IMR-90 (cell line): ENCODE measurements around the gene SIGLECL1.

Source experiments
- CEBPB ChIP-seq: IDR thresholded peaks from 2 replicates; pipeline ENCODE4 v1.6.1; 2012; ENCODE audit warnings: low read depth, low read length, improper control_type of control experiment
- ELK1 ChIP-seq: fragments of 150-350 bp; IDR thresholded peaks from 2 replicates; pipeline ENCODE4 v1.6.1; 2016; ENCODE audit warnings: low read depth, mild to moderate bottlenecking, low read length, moderate library complexity, borderline replicate concordance
- MAFK ChIP-seq: IDR thresholded peaks from 2 replicates; pipeline ENCODE4 v1.6.1; 2012; ENCODE audit warnings: low read depth, low read length, improper control_type of control experiment
- MXI1 ChIP-seq: IDR thresholded peaks from 2 replicates; pipeline ENCODE4 v1.6.1; 2012; ENCODE audit warnings: low read depth, mild to moderate bottlenecking, low read length, moderate library complexity, borderline replicate concordance
- POLR2A ChIP-seq: IDR thresholded peaks from 2 replicates; pipeline ENCODE4 v1.6.1; 2012; ENCODE audit warnings: mild to moderate bottlenecking, low read depth, low read length
- RAD21 ChIP-seq: IDR thresholded peaks from 2 replicates; pipeline ENCODE4 v1.6.1; 2012; ENCODE audit warnings: low read length, improper control_type of control experiment
- SMC3 ChIP-seq: fragments of 150-350 bp; IDR thresholded peaks from 2 replicates; pipeline ENCODE4 v1.6.1; 2016; ENCODE audit warnings: low read depth, mild to moderate bottlenecking, antibody characterized with exemption, low read length, moderate library complexity
- TF ChIP-seq, protein P1 (sequence below): conservative IDR thresholded peaks from 2 replicates; pipeline ENCODE4 v1.5.1; 2012; ENCODE audit warnings: mild to moderate bottlenecking, low read depth, low read length, improper control_type of control experiment
- TF ChIP-seq, protein P2 (sequence below): fragments of 150-350 bp; IDR thresholded peaks from 2 replicates; pipeline ENCODE4 v1.6.1; 2017; ENCODE audit warnings: mild to moderate bottlenecking, antibody characterized with exemption, low read length, low read depth

GRCh38 chr19:51242881-51243630, 7.8 kb upstream of the SIGLECL1 start:
- TF ChIP-seq, protein P1, sequence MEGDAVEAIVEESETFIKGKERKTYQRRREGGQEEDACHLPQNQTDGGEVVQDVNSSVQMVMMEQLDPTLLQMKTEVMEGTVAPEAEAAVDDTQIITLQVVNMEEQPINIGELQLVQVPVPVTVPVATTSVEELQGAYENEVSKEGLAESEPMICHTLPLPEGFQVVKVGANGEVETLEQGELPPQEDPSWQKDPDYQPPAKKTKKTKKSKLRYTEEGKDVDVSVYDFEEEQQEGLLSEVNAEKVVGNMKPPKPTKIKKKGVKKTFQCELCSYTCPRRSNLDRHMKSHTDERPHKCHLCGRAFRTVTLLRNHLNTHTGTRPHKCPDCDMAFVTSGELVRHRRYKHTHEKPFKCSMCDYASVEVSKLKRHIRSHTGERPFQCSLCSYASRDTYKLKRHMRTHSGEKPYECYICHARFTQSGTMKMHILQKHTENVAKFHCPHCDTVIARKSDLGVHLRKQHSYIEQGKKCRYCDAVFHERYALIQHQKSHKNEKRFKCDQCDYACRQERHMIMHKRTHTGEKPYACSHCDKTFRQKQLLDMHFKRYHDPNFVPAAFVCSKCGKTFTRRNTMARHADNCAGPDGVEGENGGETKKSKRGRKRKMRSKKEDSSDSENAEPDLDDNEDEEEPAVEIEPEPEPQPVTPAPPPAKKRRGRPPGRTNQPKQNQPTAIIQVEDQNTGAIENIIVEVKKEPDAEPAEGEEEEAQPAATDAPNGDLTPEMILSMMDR: no peak
- no peak for TF ChIP-seq POLR2A
- TF ChIP-seq MAFK: no peak
- TF ChIP-seq RAD21: no peak
- TF ChIP-seq CEBPB: no peak
- TF ChIP-seq, protein P2, sequence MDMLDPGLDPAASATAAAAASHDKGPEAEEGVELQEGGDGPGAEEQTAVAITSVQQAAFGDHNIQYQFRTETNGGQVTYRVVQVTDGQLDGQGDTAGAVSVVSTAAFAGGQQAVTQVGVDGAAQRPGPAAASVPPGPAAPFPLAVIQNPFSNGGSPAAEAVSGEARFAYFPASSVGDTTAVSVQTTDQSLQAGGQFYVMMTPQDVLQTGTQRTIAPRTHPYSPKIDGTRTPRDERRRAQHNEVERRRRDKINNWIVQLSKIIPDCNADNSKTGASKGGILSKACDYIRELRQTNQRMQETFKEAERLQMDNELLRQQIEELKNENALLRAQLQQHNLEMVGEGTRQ: no peak
- TF ChIP-seq SMC3: no peak
- TF ChIP-seq MXI1: no peak
- TF ChIP-seq ELK1: no peak
